Measurements from ENCODE around the gene NKAIN2.

NKAIN2 gene

GRCh38 chr6:123994891-123995635 is 191.4 kb downstream of the NKAIN2 start:
- no peak for DNase-seq (ENCODE audit: extremely low read depth, low read depth)
- no peak for TF ChIP-seq CTCF (IDR thresholded peaks at IDR 0.05; ENCODE audit: low read depth, low read length)

- DNase-seq (ENCODE audit: extremely low read depth, low read depth), result no peak
- no peak for TF ChIP-seq CTCF (IDR thresholded peaks at IDR 0.05; ENCODE audit: low read depth, low read length)
Measured at GRCh38 chr6:123997223-123997622, 193.6 kb downstream of the NKAIN2 start.

GRCh38 chr6:124002377-124003081 is 198.9 kb downstream of the NKAIN2 start:
- no peak for DNase-seq (ENCODE audit: extremely low read depth, low read depth)
- no peak for TF ChIP-seq CTCF (IDR thresholded peaks at IDR 0.05; ENCODE audit: low read depth, low read length)

- DNase-seq (ENCODE audit: extremely low read depth, low read depth), result no peak
- no peak for TF ChIP-seq CTCF (IDR thresholded peaks at IDR 0.05; ENCODE audit: low read depth, low read length)
Measured at GRCh38 chr6:124007266-124007665, 203.6 kb downstream of the NKAIN2 start.

GRCh38 chr6:124008000-124008987 is 204.6 kb downstream of the NKAIN2 start:
- no peak for DNase-seq (ENCODE audit: extremely low read depth, low read depth)
- TF ChIP-seq CTCF (IDR thresholded peaks at IDR 0.05; ENCODE audit: low read depth, low read length), result no peak

GRCh38 chr6:124008988-124009765 is 205.5 kb downstream of the NKAIN2 start:
- TF ChIP-seq CTCF (IDR thresholded peaks at IDR 0.05; ENCODE audit: low read depth, low read length), result no peak
- no peak for DNase-seq (ENCODE audit: extremely low read depth, low read depth)
